Cerebellar cortex (tissue), 1 donor: ENCODE measurements around the gene PSD2.
A peak's percentile ranks its signal among the peaks of the same experiment; 100 is the strongest.

Experiments used
- DNase-seq: peaks from one replicate; pipeline ENCODE4 v3.0.0-alpha.2; 2015; ENCODE audit warnings: low spot score

PSD2 gene

DNA sequence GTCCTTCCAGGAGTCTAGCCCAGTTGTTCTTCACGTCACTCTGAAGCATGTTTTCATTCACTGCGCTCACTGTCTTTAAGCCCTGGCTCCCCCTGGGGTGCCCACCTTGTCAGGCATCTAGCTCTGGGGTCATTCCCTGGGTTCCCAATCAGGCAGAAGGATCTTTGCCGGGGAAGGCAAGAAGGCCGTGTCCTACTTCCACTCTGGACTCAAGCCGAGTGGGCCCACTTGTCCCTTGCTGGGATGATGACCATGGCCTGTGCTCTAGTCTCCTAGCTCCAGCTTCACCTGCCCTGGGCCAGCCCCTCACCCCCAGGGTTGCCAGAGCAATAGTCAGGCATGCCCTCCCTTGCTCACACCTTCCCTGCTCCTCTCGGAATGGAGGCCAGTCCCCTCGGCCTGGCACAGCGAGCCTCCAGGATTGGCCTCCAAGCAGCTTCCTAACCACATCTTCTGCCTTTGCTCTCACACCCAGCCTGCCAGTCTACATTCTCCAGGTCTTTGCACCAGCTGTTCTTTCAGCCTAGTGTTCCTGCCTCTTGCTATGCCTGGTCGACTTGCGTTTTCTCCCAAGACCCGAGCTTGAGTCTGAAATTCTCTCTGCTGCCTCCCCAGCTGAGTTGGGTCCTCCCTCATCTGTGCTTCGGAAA is 32.2 kb upstream of the PSD2 start:
- DNase-seq, result peak; percentile 61

DNA sequence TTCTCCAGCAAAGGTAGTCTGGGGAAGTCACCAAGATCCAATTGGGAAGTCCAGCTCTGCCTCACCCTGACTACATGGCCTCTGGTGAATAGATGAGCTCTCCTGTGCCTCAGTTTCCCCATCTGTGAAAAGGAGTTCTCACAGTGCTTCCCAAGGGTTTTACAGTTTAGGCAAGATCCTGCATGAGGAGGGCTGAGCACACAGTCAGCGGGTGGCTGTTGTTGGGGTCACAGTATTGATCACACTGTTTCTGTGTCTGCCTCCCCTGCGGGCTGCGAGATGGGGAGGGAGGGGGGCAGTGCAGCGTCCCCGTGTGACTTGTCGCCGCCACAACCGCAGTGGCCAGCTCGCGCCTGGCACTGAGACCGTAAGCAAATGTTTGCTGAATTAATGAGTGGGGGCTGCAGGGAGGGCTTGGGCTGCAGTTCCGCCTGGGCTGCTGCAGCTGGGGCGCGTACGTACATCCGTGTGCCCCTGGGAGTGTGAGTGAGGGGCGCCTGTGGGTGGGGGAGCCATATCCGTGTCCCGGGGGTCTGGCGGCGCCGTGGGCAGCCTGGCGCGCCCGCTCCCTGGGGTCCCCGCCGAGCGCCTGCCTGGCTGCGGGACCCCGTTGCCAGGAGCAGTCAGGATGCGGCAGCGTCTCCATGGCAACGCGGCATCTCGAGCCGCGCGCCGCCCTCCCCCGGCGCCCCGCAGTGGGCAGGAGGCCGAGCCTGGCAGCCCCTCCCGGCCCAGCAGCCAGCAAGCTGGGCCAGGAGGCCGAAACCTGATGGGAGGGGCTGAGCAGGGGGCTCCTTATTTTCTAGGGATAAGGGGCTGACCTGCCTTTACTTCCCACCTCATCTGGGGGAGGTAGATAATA is 31.4 kb upstream of the PSD2 start:
- DNase-seq, result peak; percentile 78

DNA sequence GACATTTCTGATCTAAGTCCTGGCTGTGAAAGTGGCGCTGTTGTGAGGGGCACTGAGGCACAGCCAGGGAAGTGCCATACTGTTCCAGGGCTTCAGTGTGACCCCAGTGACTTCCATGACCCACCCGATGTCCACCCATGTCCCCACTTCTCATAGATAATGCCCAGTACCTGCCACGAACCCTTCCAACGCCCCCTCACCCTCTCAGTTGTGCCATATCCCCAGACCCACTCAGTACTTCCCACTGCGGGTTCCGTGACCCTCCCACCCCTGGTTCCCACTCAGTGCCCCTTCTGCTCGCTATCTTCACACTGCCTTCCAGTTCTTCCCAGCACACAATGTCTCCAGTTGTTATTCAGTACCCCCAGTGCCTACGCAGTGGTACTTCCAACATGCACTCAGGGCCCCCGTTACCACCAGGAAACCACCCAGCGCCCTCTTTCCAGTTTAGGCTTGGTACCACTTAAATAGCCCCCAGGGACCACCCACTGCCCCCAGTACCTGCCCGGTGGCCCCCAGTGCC is 30.7 kb upstream of the PSD2 start:
- peak; percentile 28 for DNase-seq

DNA sequence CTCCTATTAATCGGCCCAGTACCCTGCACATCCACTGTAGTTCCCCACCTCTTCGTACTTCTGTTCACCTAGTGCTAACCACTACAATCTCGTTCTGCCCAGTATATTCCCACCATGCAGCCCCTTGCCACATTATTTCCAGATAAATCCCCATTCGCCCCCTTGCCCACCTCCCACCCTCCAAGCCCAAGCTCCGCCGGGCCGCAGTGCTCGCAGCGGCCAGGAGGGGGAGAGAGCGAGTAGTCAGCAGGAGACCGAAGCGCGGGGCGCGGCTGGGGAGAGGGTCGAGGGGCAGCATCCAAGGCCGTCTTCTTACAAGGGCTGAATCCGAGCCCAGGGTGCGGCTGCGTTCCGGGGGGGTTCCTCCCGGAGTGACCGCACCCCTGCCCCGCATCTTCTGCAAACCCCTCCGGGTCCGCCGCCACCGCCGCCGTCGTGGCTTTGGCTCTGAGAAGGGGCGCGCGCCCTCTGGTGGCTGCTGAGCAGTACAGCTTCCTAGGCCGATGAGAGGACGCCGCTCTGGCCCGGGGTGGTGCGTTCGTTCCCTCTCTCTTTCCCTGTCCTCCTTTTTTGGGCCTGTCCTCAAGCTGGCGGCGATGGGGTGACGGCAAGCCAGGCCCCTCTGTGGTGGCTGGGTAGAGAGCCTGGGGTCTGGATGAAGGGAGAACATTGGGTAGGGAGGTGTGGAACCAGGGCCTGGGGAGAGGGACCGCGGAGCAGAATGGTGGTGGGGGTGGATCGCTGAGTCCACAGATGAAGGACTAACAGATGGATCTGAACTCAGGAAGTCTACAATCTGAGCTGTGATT is 30.0 kb upstream of the PSD2 start:
- DNase-seq, result peak; percentile 80

DNA sequence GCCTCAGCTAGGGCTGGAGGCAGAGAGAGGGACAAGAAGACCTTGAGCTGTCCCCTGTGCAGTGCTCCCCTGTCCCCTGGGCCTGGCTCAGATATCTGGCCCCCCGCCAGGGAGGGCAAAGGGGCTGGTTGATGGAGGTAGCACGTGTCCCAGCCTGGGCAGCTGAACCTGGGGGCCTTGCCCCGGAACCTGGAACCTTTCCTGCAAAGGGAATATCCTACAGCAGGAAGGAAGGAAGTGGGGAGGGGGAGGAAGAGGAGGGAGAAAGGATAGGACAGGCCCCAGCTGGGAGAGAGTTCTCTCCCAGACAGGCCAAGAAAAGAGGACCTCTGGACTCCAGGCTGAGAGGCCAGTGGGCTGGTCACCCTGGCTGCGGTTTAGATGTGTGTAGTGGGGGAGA is 27.6 kb upstream of the PSD2 start:
- no peak for DNase-seq

DNA sequence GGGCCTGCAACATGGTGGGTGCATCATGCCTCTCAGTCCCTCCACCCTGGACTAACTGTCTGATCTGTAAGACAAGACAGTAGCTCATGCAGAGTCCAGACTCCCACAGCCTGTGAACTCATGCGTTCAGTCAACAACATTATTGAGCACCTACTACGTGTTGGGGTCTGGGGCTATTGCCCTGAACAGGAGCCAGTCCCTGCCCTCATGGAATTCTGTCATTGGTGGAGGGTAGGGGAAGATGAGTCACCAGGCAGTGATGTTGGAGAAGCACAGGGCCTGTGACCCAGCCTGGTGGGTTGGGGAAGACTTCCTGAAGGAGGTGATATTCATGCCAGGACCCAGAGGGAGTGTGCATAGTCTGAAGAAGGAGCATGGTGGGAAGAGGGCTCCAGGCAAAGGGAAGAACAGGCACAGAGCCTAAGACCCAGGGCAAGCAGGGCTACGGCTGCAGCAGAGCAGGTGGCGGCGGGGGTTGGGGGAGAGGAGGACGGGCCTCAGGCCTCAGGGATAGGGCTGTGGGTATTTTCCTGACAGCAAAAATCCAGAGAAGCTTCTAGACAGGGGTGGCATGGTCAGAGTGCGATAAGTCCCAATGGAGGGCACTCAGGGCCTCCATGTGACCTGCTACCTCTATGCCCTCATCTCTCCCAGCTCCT is 26.7 kb upstream of the PSD2 start:
- no peak for DNase-seq

DNA sequence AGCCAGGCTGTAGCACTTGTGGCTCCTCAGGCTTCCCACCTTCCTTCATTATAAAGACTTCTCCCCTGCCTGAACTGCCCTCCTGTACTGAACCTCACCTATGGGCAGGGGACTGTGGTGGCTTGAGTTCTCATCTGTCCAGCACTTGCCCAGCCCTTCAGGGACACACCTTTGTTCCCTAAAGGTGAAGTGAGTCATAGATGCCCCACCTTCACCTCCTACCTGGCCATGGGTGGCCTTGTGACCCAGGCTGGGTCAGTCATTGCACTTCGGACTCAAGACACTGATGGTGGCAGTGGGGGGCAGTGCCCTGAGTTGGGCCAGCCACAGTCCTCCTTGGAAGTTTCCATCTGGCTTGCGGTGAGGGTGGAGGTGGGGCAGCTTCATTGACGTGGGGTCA is 26.1 kb upstream of the PSD2 start:
- DNase-seq, result no peak

DNA sequence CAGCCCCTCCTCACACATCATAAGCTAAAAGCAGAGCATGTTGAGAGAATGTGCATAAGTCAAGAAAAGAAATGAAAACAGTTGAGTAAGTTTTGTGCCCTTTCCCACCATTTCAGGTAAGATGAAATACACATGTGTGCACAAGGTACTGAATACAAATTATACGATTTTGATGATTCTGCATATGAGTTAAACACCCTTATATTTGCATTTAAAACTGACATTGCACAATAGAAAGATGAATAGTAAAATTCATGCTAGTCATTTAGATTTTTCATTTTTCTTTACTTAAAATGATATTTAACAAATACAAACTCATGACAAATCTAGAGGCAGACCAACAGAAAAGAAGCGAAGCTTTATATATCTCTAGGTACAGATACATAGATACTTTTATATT is 24.9 kb upstream of the PSD2 start:
- DNase-seq, result no peak

DNA sequence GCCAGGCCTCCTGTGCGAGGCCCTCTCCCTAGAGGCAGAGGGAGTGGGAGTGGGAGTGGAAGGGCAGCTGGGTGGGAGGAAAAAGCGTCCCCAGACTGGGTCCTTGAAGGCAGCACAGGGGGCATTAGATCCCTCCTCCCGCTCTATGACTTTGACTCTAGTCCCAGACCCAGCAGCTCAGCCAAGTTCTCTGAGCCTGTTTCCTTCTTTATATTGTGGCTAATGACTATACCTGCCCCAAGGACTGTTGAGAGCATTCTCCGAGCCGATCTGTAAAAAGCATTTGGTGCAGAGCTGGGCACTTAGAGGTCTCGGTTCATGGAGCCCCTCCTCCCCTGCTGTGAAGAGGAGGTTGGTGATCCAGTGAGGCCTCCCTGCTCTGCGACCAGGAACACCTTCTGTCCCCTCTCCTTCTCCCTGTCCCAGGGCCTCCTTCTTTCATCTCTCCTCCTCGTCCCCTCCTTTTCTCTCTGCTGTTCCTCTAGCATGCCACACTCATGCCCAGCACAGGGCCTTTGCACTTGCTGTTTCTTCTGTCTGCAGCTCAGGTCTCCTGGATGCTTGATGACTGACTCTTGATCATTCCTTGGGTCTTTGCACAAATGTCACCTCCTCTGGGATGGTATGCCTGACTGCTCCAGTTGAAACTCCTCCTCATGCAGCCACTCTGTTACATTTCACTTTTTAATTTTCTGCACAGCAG is 23.4 kb upstream of the PSD2 start:
- DNase-seq, result no peak

DNA sequence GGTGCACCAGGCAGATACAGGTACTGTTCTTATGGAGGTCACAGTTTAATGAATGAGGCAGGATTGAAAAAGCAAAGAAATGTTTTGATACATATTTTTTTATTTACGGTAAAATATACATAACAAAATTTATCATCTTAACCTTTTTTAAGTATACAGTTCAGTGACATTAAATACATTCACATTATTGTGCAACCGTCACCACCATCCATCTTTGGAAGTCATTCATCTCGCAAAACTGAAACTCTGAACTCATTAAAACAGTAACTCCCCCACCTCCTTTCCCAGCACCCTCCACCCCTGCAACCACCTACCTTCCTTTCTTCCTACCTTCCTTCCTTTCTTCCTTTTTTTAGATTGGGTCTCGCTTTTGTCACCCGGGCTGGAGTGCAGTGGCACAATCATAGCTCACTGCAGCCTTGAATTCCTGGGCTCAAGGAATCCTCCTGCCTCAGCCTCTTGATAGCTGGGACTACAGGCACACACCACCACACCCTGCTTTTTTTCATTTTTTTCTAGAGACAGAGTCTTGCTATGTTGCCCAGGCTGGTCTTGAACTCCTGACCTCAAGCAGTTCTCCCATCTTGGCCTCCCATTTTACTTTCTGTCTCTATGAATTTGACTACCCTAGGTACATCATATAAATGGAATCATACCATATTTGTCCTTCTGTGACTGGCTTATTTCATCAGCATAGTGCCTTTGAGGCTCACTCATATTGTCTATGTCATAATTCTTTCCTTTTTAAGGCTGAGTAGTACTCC is 22.5 kb upstream of the PSD2 start:
- DNase-seq, result no peak

DNA sequence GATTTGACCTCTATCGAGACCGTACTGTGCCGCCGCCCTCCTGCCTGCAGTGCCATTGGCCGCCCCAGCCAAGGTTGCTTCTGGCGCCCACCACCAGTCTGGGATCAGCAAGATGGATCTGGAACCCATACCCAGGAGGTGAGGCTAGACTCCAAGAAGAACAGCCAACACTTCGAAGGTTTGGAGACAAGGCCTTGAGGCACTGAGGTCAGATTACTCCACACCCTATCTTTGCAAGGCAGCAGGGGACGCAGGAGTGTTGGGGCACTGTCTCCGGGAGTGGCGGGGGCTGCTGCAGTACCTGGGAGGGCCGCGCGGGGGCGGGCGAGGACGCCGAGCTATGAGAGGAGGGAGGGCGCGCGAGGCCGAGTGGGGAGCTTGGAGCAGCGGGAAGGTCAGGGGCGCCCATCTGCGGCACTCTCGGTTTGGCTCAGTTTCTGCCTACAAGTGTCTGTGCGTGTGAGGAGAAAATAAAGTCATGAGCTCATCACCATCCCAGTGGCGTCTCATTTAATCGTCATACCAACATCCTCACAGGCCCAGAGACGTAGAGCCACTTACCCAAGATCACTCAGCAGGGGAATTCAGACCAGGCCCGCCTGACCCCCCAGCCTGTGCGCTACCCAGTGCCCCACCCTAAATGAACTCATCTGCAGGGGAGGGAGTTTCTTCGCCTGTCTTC is 20.5 kb upstream of the PSD2 start:
- peak; percentile 72 for DNase-seq

DNA sequence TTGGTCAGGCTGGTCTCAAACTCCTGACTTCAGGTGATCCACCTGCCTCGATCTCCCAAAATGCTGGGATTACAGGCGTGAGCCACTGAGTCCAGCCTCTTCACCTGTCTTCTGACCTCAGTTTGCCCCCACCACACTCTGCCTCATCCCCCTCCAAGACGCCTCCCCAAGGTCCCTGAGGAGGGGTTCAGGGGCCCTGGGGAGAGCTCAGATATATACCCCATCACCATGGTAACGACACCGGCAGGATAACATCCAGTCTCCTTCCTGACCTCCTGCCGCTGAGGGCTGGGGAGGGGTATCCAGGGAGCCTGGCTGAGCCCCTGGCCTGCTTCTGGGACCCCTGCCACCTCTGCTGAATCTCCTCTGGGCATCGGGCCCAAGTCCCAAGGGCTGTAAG is 19.7 kb upstream of the PSD2 start:
- DNase-seq, result no peak

DNA sequence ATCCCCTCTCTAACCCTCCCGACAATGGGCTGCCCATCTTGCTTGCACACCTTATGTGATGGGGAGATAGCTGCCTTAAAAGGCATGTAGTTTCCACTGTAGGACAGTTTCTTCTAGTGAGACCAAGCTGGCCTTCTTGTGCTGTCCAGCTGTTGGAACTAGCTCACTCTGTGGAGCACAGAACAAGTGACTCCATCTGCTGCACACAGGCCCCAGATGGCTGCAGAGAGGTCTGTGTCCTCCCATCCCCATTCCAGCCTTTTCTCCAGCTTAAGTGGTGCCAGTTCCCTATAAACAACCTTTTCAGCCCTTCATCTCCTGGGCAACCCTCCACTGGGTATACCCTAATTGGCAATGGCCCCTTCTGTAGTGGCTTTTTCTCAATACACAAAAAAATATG is 18.7 kb upstream of the PSD2 start:
- no peak for DNase-seq

DNA sequence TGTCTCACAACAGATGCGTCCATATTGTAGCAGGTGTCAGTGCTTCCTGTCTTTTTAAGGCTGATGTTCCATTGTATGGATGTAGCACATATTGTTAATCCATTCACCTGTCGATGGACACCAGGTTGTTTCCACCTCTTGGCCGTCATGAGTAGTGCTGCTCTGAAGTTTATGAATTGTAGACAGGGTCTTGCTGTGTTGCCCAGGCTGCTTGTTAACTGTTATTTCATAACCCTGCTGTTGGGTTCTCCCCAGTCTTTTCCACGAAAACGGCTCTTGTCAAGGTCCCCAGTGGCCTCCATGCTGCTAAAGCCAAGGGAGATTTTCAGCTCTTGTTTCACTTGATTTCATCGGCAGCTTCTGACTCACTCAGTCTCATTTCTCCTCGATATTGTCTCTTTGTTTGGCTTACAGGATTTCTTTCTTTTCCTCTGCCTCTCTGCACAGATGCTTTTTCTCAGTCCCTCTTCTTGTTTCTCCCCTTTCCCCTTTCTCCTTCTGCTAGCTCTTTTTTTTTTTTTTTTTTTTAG is 12.1 kb upstream of the PSD2 start:
- no peak for DNase-seq

DNA sequence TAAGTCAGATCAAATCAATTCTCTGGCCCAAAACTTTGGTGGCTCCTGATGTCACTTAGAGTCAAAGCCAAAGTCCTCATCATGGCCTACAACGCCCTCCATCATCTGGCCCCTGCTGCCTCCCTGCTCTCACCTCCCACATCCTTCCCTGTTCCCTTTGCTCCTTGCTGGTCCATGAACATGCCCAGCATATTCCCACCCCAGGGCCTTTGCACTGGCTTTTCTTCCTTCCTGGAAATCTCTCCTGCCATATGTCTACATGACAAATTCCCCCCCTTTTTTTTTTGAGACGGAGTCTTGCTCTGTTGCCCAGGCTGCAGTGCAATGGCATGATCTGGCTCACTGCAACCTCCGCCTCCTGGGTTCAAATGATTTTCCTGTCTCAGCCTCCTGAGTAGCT is 11.1 kb upstream of the PSD2 start:
- no peak for DNase-seq

DNA sequence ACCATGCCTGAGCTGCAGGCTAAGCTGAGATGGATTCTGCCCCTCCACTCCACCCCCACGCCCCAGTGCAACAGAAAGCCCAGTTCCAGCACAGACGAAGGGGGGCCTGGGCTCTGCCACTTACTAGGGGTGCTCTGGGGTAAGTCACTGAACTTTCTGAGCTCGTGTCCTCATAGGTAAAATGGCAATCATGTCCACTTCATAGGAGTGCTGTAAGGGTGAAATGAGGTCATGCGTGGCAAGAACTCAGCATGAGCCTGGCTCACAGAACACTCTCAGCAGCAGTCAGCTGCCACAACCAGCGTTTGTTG is 8.4 kb upstream of the PSD2 start:
- DNase-seq, result no peak

DNA sequence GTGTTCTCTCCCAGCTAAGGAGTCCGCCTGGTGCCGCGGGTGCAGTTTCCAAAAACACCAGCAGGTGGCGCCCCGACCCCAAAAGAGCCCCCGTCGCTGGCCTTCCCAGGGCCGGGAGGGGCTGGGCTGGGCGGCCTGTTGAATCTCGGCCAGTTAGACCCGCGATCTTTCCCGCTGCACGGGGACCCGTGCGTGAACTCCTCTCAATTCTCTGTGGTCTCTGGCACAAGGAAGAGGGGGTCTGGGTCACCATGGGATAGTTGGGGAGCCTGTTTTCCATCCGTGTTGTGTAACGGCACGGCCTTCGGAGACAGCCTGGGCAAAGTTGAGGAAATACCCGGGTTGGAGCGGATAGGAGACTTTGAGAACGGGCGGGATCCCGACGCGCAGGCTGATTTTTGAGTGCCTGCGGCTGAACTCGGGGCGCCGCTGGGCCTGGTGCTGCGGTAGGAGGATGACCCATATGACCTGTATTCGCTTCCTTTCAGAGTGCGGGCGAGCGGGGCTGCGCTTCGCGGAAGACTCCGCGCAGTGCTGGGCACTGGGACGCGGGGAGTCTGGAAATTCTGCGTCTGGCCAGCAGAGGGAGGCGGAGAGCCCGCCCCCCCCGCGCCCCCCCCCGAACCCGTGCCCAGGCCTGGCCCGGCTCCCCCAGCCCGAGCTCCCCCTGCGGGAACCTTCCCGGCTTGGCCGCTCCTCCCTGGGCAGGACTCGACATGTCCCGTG is 7.9 kb upstream of the PSD2 start:
- DNase-seq, result peak; percentile 87

DNA sequence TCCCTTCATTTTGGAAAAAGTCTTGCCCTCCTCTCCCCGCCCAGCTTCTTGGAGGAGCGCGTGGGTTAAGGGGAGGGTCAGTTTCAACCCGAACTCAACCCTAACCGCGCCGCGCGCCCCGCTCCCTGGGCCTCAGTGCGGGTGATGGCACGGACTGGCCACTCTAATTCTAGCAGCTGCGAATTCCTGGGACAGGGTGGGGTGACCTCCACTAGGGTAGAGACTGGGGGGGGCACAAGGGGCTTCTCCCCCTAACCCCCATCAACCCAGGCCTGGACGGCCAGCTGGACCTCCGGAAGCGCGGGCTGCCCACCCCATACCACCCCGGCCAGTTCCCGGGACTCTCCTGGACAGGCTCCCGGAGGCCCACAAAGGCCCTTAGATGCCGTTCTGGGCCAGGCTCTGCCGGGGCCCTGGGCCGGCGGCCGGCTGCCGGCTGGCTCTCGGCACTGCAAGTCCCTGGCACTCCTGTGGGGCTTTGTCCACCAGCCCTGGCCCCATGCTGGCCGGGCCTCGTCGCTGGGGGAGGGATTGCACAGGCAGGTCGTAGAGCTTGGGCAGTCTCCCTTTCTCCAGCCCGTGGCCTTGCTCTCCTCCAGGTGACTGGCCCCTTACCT is 7.2 kb upstream of the PSD2 start:
- peak; percentile 44 for DNase-seq
